OCI-LY7 (cell line): ENCODE data around the gene ELN.

ENCODE experiments used
- EZH2phosphoT487 ChIP-seq: fragments of 200-600 bp; sonication (generic); IDR thresholded peaks from 2 replicates; pipeline ENCODE4 v1.6.1; 2018; ENCODE audit warnings: low read depth, borderline replicate concordance, mild to moderate bottlenecking, mixed run types, antibody characterized with exemption, low read length, moderate library complexity, mixed read lengths
- TF ChIP-seq, protein P1 (sequence below): fragments of 200-600 bp; sonication (generic); conservative IDR thresholded peaks from 2 replicates; pipeline ENCODE4 v1.5.1; 2014; ENCODE audit warnings: mild to moderate bottlenecking, antibody characterized with exemption, low read length, moderate library complexity, mixed read lengths

DNA sequence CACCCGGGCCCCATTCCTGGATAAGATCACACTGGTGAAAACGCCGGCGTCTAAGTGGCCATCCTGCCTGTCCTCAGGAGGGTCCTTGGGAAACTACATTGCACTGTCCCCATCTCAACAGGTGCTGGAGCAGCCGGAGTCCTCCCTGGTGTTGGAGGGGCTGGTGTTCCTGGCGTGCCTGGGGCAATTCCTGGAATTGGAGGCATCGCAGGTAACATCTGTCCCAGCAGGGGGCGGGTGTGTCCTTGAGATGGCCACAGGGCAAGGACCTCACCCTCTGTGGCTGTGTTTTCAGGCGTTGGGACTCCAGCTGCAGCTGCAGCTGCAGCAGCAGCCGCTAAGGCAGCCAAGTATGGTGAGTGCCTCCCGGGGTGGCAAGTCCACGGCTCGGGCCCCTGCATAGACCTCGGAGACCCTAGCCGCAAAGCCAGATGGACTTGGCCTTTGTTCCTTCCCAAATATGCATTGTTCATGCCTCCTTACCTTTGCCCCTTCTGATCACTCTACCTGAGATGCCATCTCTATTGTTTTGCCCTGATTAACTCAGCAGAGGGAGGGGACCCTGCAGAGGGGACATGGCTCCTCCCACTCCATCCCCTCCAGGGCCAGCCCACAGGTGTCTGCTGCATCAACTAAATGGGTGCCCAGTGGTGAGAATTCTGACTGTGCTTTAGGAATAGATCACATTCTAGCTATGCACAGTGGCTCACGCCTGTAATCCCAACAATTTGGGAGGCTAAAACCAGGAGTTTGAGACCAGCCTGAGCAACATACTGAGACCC lies 23.8 kb downstream of the ELN start:
- TF ChIP-seq, protein P1, sequence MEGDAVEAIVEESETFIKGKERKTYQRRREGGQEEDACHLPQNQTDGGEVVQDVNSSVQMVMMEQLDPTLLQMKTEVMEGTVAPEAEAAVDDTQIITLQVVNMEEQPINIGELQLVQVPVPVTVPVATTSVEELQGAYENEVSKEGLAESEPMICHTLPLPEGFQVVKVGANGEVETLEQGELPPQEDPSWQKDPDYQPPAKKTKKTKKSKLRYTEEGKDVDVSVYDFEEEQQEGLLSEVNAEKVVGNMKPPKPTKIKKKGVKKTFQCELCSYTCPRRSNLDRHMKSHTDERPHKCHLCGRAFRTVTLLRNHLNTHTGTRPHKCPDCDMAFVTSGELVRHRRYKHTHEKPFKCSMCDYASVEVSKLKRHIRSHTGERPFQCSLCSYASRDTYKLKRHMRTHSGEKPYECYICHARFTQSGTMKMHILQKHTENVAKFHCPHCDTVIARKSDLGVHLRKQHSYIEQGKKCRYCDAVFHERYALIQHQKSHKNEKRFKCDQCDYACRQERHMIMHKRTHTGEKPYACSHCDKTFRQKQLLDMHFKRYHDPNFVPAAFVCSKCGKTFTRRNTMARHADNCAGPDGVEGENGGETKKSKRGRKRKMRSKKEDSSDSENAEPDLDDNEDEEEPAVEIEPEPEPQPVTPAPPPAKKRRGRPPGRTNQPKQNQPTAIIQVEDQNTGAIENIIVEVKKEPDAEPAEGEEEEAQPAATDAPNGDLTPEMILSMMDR = peak; percentile 56; the same call in 1 of the 2 replicates
- TF ChIP-seq EZH2phosphoT487 = no peak
